Esophagus squamous epithelium (tissue), 5 donors: Measurements from ENCODE around the gene RNF208. TPM values are rescaled to one million over a fixed set of nuclear protein-coding genes. Genes with fewer than 3 reads are reported as not detected.

ENCODE experiments used
- DNase-seq: peaks from one replicate; lab custom pipeline; 2025; lab: John Stamatoyannopoulos, UW
- H3K27ac ChIP-seq, 4 donors: fragments of 200-600 bp; sonication (generic); one replicate each; pipeline ENCODE4 v1.5.1; 2016 to 2019; ENCODE audit warnings: mild to moderate bottlenecking in 1 of 4
- H3K27me3 ChIP-seq, 4 donors: fragments of 200-600 bp; sonication (generic); 1 replicate in 3 of 4; 2 replicates in 1 of 4; pipeline versions ENCODE4 v1.5.1 to v1.6.0; 2017 to 2021; ENCODE audit warnings: antibody characterized with exemption in 1 of 4
- H3K36me3 ChIP-seq, 3 donors: fragments of 200-600 bp; sonication (generic); one replicate each; pipeline ENCODE4 v1.5.1; 2016 to 2019
- H3K4me1 ChIP-seq, 3 donors: fragments of 200-600 bp; sonication (generic); one replicate each; pipeline ENCODE4 v1.5.1; 2017 to 2019
- H3K4me3 ChIP-seq, 4 donors: fragments of 200-600 bp; sonication (generic); 1 replicate in 3 of 4; 2 replicates in 1 of 4; pipeline ENCODE4 v1.5.1; 2016 to 2019; ENCODE audit warnings: mild to moderate bottlenecking in 2 of 4, moderate library complexity in 1 of 4
- H3K9me3 ChIP-seq, 3 donors: fragments of 200-600 bp; sonication (generic); one replicate each; pipeline ENCODE4 v1.5.1; 2016 to 2019
- POLR2A ChIP-seq, 4 donors: fragments of 450-650 bp; IDR thresholded peaks; one replicate each; pipeline ENCODE4 v1.6.1; 2017; ENCODE audit warnings: antibody characterized with exemption in 4 of 4, mild to moderate bottlenecking in 4 of 4, moderate library complexity in 3 of 4
- WGBS, 2 donors: methylation state at CpG; one replicate each; pipeline ENCODE4 v1.1.5; 2018; 5-methylcytosine and 5-hydroxymethylcytosine counted together
- intact Hi-C: fragments of 100-400 bp; cut with DNase I; formaldehyde crosslinking; loops from one replicate; pipeline ENCODE4 v1.15.0; 2022
- total RNA-seq, 4 donors: library from RNA; depleted of rRNA; stranded (reverse); fragments of >200 nt; gene quantifications; one replicate each; pipeline ENCODE4 v1.1.0, GENCODE V29; 2016
- TF ChIP-seq, protein P1 (sequence below), 6 experiments: fragments of 450-650 bp in 4 of 6; fragments of 200-600 bp in 2 of 6; sonication (generic) in 2 of 6; IDR thresholded peaks; one replicate each; pipeline ENCODE4 v1.5.1; 2016 to 2019; ENCODE audit warnings: antibody characterized with exemption in 6 of 6, mild to moderate bottlenecking in 4 of 6, moderate library complexity in 4 of 6
- donor health status: DM: yes; HTN: yes; CAD: no.

RNF208 gene
- total RNA-seq, 4 donors from 2014 or later: 2.3 to 3.2 (median 2.5) TPM

DNA sequence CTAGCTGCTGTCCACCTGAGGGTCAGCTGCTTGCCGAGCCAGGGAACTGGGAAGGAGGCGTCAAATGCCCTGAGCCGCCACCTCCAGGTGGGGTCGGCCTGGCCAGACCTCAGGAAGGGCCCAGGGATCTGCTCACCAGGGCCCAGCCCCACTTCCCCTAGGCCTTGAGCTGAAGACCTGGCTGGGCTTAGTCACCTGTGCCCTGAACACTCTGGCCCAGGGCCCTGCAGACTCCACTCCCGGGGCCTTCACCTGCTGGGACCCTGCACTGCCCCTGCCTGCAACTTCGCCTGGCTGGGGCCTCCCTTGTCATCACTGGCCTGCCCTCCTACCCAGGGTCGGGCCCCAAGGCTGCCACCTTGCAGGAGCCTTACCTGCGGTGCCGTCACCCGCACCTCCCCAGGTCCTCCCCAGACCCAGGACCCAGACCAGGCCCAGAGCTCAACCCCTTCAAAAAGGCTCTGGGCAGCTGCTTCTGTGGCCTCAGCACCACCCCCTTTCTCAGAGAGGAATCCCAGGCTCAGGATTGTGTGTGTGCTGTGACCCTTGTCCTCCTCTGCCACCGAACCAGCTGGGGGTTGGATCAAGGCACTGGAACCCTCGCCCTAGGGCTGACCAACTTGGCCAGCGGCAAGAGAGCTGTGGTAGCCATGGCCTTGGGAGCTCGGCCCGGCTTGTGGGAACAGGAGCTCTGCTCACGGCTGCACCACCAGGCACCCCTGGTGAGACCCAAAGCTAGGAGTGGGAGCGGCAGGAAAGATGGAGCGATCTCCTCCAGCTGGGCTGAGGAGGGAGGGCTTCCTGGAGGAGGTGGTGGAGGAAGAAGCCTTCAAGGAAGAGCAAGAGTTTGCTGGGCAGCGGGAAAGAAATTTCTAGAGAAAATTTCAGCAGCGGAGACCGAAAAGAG, 31.9 kb upstream of the RNF208 start:
- Histone ChIP-seq H3K36me3 (peaks cover 4 to 29% (median 7%) of the 10 kb centered on the region in 3 donors), H3K4me1 (peaks cover 18 to 40% (median 23%) of the 10 kb centered on the region in 3 donors), H3K27me3 (peaks cover 0 to 6% (median 0%) of the 10 kb centered on the region in 4 donors), H3K4me3 (peak overlapping the region; percentile 75 to 100 (median 92)), H3K27ac (peak overlapping the region in 3 of 4 donors; percentile 85 to 95 (median 93)), H3K9me3 (no peaks in the 10 kb centered on the region)
- TF ChIP-seq POLR2A (IDR thresholded peaks at IDR 0.05): no peak
- TF ChIP-seq, protein P1, sequence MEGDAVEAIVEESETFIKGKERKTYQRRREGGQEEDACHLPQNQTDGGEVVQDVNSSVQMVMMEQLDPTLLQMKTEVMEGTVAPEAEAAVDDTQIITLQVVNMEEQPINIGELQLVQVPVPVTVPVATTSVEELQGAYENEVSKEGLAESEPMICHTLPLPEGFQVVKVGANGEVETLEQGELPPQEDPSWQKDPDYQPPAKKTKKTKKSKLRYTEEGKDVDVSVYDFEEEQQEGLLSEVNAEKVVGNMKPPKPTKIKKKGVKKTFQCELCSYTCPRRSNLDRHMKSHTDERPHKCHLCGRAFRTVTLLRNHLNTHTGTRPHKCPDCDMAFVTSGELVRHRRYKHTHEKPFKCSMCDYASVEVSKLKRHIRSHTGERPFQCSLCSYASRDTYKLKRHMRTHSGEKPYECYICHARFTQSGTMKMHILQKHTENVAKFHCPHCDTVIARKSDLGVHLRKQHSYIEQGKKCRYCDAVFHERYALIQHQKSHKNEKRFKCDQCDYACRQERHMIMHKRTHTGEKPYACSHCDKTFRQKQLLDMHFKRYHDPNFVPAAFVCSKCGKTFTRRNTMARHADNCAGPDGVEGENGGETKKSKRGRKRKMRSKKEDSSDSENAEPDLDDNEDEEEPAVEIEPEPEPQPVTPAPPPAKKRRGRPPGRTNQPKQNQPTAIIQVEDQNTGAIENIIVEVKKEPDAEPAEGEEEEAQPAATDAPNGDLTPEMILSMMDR (IDR thresholded peaks at IDR 0.05): no peak
- no peak for DNase-seq
- intact Hi-C loops: no loop called here
- 32 to 48% methylated on average over 6 to 13 of the region's 21 CpGs for WGBS, 2 donors

DNA sequence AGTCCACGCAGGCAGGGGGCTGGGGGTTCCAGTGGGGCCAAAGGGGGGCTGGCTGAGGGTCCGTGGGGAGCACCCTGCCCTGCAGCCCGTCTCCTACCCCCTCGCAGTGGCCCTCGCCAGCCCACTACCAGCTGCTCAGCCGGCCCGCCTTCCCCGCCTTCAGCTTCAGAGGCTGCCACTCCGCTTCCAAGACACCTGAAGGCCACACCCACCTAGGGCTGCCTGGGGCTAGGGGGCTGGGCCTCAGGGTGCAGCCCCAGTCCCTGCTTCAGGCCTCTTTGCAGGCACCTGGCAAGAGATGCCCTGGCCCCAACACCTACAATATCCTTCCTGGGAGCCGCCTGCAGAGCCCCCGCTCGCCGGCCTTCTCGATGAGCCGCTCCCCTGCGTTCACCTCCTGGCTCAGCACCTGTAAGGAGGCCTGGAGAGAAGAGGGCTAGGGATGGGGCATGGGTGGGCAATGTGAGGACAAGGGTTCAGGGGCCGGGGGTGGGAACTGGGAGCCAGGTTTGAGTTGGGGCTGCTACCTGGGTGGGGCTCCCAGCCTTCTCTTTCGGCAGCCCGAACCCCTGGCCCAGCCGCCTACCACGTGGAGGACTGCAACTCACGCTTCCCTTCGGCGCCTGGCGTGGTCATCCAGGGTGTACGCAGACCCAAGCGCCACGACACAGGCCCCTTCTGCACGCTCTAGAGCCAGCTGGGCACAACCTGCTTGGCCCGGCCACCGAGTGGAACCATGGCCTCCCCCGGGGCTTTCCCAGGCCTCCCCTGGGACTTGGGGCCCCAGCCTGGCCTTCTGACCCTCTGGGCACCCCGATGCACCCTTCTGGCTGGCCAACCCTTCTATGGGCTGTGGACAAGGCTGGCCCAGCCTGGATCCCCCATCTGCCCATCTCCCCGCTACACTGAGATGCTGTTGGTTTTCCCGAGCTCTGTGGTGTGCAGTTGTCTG, 30.8 kb upstream of the RNF208 start:
- Histone ChIP-seq H3K9me3 (no peaks in the 10 kb centered on the region), H3K4me3 (no peak overlapping the region), H3K27ac (no peak overlapping the region), H3K27me3 (peaks cover 0 to 6% (median 0%) of the 10 kb centered on the region in 4 donors), H3K4me1 (peaks cover 18 to 40% (median 23%) of the 10 kb centered on the region in 3 donors), H3K36me3 (peaks cover 4 to 18% (median 7%) of the 10 kb centered on the region in 3 donors)
- no peak for DNase-seq
- TF ChIP-seq POLR2A (IDR thresholded peaks at IDR 0.05): no peak
- TF ChIP-seq, protein P1 (IDR thresholded peaks at IDR 0.05): no peak
- intact Hi-C loops: no loop called here
- WGBS, 2 donors: 80 to 85% methylated on average over 1 to 17 of the region's 35 CpGs

DNA sequence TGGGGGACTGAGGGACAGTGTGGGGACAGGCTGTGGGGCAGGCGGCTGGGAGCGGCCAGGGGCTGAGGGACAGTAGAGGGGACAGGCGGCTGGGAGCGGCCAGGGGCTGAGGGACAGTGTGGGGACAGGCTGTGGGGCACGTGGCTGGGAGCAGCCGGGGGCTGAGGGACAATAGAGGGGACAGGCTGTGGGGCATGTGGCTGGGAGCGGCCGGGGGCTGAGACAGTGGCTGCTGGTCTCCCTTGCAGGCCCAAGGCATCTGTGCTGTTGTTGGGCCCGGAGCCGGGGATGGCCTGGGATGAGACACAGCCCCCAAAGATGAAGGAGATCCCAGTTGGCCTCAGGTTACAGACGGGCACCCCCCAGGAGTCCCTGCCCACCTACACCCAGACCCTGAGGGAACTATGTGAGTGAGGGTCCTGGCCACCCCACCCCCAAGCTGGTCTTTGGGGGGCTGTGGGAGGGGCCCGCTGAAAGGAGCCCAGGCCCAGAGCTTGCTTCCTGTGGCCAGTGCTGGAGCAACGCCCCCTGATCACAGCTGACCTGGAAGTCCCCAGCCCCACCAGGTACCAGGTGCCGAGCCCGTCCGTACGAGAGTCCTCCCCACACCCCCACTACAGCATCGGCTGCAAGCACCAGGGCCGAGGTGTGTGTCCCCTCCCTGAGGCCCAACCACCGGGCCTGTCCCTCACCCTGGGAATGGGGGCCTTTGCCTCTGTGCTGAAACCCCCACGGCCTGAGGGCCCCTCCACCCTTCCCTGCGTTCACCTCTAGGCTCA, 29.6 kb upstream of the RNF208 start:
- H3K4me1 ChIP-seq: peaks cover 15 to 34% (median 20%) of the 10 kb centered on the region in 3 donors
- intact Hi-C loops: no loop called here
- peaks cover 0 to 6% (median 0%) of the 10 kb centered on the region in 4 donors for H3K27me3 ChIP-seq
- no peak overlapping the region for H3K4me3 ChIP-seq
- TF ChIP-seq, protein P1 (IDR thresholded peaks at IDR 0.05): no peak
- TF ChIP-seq POLR2A (IDR thresholded peaks at IDR 0.05): no peak
- no peaks in the 10 kb centered on the region for H3K9me3 ChIP-seq
- no peak overlapping the region for H3K27ac ChIP-seq
- H3K36me3 ChIP-seq: peaks cover under 1 to 6% (median 2%) of the 10 kb centered on the region in 3 donors
- DNase-seq: no peak
- 82 to 83% methylated on average over 6 to 9 of the region's 22 CpGs for WGBS, 2 donors

DNA sequence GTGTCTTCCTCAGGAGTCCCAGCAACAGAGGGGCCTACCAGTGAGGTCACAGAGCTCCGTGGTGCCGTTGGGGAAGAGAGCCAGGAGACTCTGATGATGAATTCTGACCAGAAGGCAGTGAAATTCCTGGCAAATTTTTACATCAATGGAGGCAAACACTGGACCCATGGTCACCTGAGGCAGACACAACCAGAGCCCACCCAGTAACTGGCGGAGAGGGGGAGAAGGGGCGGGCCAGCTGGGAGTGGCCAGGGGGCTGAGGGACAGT, 29.1 kb upstream of the RNF208 start, which contains the start of gene STPG3:
STPG3 (plus strand) TSS at position 93 of the 268 bp plus-strand sequence; CDS start at position 94, 1 bp downstream.
- H3K4me1 ChIP-seq: peaks cover 9 to 29% (median 15%) of the 10 kb centered on the region in 3 donors
- no peaks in the 10 kb centered on the region for H3K9me3 ChIP-seq
- no peak within 1 kb of the TSS for H3K4me3 ChIP-seq
- no peak within 1 kb of the TSS for H3K27ac ChIP-seq
- peaks cover 0 to under 1% (median 0%) of the 10 kb centered on the region in 3 donors for H3K36me3 ChIP-seq
- intact Hi-C loops: no loop called here
- WGBS, 2 donors: 47% methylated on average over 3 of the region's 4 CpGs; no CpG with 5 or more reads in 1 of the 2 donors
- DNase-seq: no peak
- TF ChIP-seq POLR2A (IDR thresholded peaks at IDR 0.05): no peak
- TF ChIP-seq, protein P1 (IDR thresholded peaks at IDR 0.05): no peak
- H3K27me3 ChIP-seq: peaks cover 0 to 6% (median 0%) of the 10 kb centered on the region in 4 donors
